GM12874 (cell line): ENCODE results near the gene GSDMA.

Experiments used
- CTCF ChIP-seq: IDR thresholded peaks from 2 replicates; pipeline ENCODE4 v1.5.1; 2011; ENCODE audit warnings: low read depth, mild to moderate bottlenecking, control low read depth, low read length, moderate library complexity; ENCODE audit not compliant: insufficient read depth

The GSDMA gene

GRCh38 chr17:39921323-39921722, 41.5 kb upstream of the GSDMA start:
- TF ChIP-seq CTCF = no peak

GRCh38 chr17:39922006-39922405, 40.8 kb upstream of the GSDMA start:
- no peak for TF ChIP-seq CTCF

- TF ChIP-seq CTCF = no peak
Measured at GRCh38 chr17:39923230-39923629, 39.6 kb upstream of the GSDMA start.

- no peak for TF ChIP-seq CTCF
Measured at GRCh38 chr17:39923836-39924690, 38.7 kb upstream of the GSDMA start.

GRCh38 chr17:39924691-39925055, 38.1 kb upstream of the GSDMA start:
- no peak for TF ChIP-seq CTCF

GRCh38 chr17:39925282-39926134, 37.3 kb upstream of the GSDMA start:
- TF ChIP-seq CTCF = no peak

- no peak for TF ChIP-seq CTCF
Measured at GRCh38 chr17:39926135-39926587, 36.6 kb upstream of the GSDMA start.
